GM23338 (cell line): Measurements from ENCODE around the gene MEGF9. TPM values are rescaled to one million over a fixed set of nuclear protein-coding genes. Genes with fewer than 3 reads are reported as not detected.
A peak's percentile ranks its signal among the peaks of the same experiment; 100 is the strongest.

Experiments used
- ATAC-seq: fragments of 200-7000 bp; cut with Tn5 transposase; 3 replicates; pipeline ENCODE4 v1.9.1; 2020
- DNase-seq: peaks from one replicate; pipeline ENCODE4 v3.0.0-alpha.2; 2015; ENCODE audit warnings: low spot score
- H2AFZ ChIP-seq: fragments of 200-600 bp; sonication (generic); 2 replicates; pipeline ENCODE4 v1.8.0; 2016; ENCODE audit warnings: antibody characterized with exemption, mild to moderate bottlenecking, moderate library complexity
- H3F3A ChIP-seq: fragments of 200-600 bp; sonication (generic); replicated peaks from 2 replicates; pipeline ENCODE4 v1.8.0; 2017; ENCODE audit warnings: antibody characterized with exemption, mixed run types, low read depth
- H3K27ac ChIP-seq: fragments of 200-600 bp; sonication (generic); 2 replicates; pipeline ENCODE4 v1.6.1; 2016; ENCODE audit warnings: low read depth
- H3K27me3 ChIP-seq: fragments of 200-600 bp; sonication (generic); 2 replicates; pipeline ENCODE4 v1.8.0; 2016; ENCODE audit warnings: mild to moderate bottlenecking, mixed run types, moderate library complexity; ENCODE audit not compliant: insufficient read depth
- H3K36me3 ChIP-seq: fragments of 200-600 bp; sonication (generic); 2 replicates; pipeline ENCODE4 v1.8.0; 2016; ENCODE audit warnings: mild to moderate bottlenecking; ENCODE audit not compliant: insufficient read depth
- H3K4me1 ChIP-seq: fragments of 200-600 bp; sonication (generic); 2 replicates; pipeline ENCODE4 v1.8.0; 2016; ENCODE audit warnings: mild to moderate bottlenecking, moderate library complexity; ENCODE audit not compliant: insufficient read depth
- H3K4me2 ChIP-seq: fragments of 200-600 bp; sonication (generic); 2 replicates; pipeline ENCODE4 v1.7.1; 2017; ENCODE audit warnings: mixed run types
- H3K4me3 ChIP-seq: fragments of 200-600 bp; sonication (generic); 2 replicates; pipeline ENCODE4 v1.6.1; 2016; ENCODE audit warnings: mixed run types
- H3K79me2 ChIP-seq: fragments of 200-600 bp; sonication (generic); replicated peaks from 2 replicates; pipeline ENCODE4 v1.8.0; 2017; ENCODE audit warnings: mild to moderate bottlenecking; ENCODE audit not compliant: insufficient read depth
- H3K9me2 ChIP-seq: fragments of 200-600 bp; sonication (generic); 2 replicates; pipeline ENCODE4 v1.8.0; 2017; ENCODE audit not compliant: insufficient read depth
- H4K20me1 ChIP-seq: fragments of 200-600 bp; sonication (generic); replicated peaks from 2 replicates; pipeline ENCODE4 v1.8.0; 2017; ENCODE audit warnings: mild to moderate bottlenecking; ENCODE audit not compliant: insufficient read depth
- H3K27ac Mint-ChIP-seq: 2 replicates; pipeline ENCODE4 v1.8.0; 2020; ENCODE audit warnings: inconsistent platforms, mild to moderate bottlenecking, moderate library complexity, mixed read lengths
- H3K27me3 Mint-ChIP-seq: 3 replicates; pipeline ENCODE4 v1.8.0; 2022; ENCODE audit warnings: low read depth, mild to moderate bottlenecking, moderate library complexity, mixed read lengths, inconsistent platforms; ENCODE audit not compliant: insufficient read depth, poor library complexity
- H3K36me3 Mint-ChIP-seq: 3 replicates; pipeline ENCODE4 v1.8.0; 2021; ENCODE audit warnings: low read depth, mild to moderate bottlenecking, inconsistent platforms, moderate library complexity, mixed read lengths
- H3K4me1 Mint-ChIP-seq: 3 replicates; pipeline ENCODE4 v1.8.0; 2020; ENCODE audit warnings: mild to moderate bottlenecking, inconsistent platforms, mixed read lengths
- H3K4me3 Mint-ChIP-seq: 3 replicates; pipeline ENCODE4 v1.8.0; 2021; ENCODE audit warnings: moderate library complexity, mild to moderate bottlenecking, inconsistent platforms, mixed read lengths
- H3K9me3 Mint-ChIP-seq: 3 replicates; pipeline ENCODE4 v1.8.0; 2020; ENCODE audit warnings: moderate library complexity, mild to moderate bottlenecking, inconsistent platforms, mixed read lengths
- EZH2phosphoT487 ChIP-seq: fragments of 200-600 bp; sonication (generic); IDR thresholded peaks from one replicate; pipeline ENCODE4 v1.8.1; 2018; ENCODE audit warnings: antibody characterized with exemption; ENCODE audit not compliant: unreplicated experiment
- JUNB ChIP-seq: IDR thresholded peaks from one replicate; pipeline ENCODE4 v1.6.1; 2016; ENCODE audit warnings: antibody characterized with exemption; ENCODE audit not compliant: unreplicated experiment
- POLR2AphosphoS5 ChIP-seq: IDR thresholded peaks from 2 replicates; pipeline ENCODE4 v1.6.1; 2016; ENCODE audit warnings: antibody characterized with exemption, low read depth
- STAT1 ChIP-seq: IDR thresholded peaks from one replicate; pipeline ENCODE4 v1.6.1; 2016; ENCODE audit warnings: antibody characterized with exemption; ENCODE audit not compliant: unreplicated experiment
- ZNF114 ChIP-seq: fragments of 250-450 bp; sonication (Bioruptor Pico); IDR thresholded peaks from 2 replicates; pipeline ENCODE4 v1.5.0; 2020; ENCODE audit warnings: mild to moderate bottlenecking, moderate library complexity
- ZNF331 ChIP-seq: fragments of 250-450 bp; sonication (Bioruptor Pico); IDR thresholded peaks from 2 replicates; pipeline ENCODE4 v1.5.0; 2020; ENCODE audit warnings: low read depth, mild to moderate bottlenecking, moderate library complexity
- long read RNA-seq: library from polyadenylated mRNA; unstranded; transcript quantifications from one replicate; pipeline ENCODE4 v2.0.0, GENCODE V29; 2020; ENCODE audit not compliant: unreplicated experiment
- polyA plus RNA-seq: library from polyadenylated mRNA; unstranded; fragments of >200 nt; fragmentation: Nextera tagmentation; extraction: Ambion mirVana; gene quantifications from 2 replicates; pipeline ENCODE4 v1.2.1, GENCODE V29; 2016
- total RNA-seq: library from RNA; depleted of rRNA; stranded (reverse); fragments of >200 nt; shearing (Covaris generic); gene quantifications from 2 replicates; pipeline ENCODE4 v1.2.3, GENCODE V29; 2014; rRNA removed
- TF ChIP-seq, protein P1 (sequence below): fragments of 250-450 bp; sonication (Bioruptor Pico); IDR thresholded peaks from 2 replicates; pipeline ENCODE4 v1.5.0; 2020; ENCODE audit warnings: mild to moderate bottlenecking, moderate library complexity

MEGF9 gene
- total RNA-seq: 1.4 and 1.6 TPM in 2 replicates
- 0.87 and 0.90 TPM in 2 replicates for polyA plus RNA-seq
- long read RNA-seq: 0 reads

DNA sequence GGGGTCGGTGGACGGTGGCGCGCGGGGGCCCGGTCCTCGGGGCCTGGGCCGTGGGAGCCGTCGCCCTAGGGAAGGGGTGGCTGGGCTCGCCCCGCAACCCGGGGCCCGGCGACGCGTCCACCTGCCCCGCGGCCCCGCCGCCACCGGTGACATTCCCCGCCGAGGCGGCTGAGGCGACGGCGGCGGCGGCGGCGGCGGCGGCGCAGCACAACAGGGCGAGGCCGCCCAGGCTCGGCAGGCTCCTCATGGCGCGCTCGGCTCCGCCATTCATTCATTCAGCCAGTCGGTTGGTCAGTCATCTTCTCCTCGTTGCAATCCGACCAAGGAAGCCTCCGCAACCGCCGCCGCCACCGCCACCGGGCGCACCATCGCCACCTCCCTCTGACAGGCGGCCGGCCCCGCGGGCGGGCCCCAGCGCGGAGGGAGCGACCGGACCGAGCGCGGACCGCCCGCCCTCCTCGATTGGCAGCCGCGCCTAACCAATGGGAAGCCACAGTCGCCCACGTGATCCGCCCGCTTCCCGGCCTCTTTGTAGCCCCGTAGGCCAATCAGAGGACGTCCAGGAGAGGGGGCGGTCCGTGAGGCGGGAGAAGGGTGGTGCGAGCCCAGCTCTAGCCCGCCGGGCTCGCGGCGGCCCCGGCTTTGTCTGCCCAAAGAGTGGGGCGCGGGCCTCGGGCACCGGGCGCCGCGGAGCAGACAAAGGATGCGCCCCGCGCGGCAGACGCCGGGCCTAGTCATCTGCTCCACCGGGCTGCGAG is at the start of gene MEGF9:
TSS of gene MEGF9 (minus strand) at position 383 of the 758 bp plus-strand sequence. CDS start at position 271, 112 bp downstream.
- H3K27ac Mint-ChIP-seq: peak within 1 kb of the TSS; percentile 39; the same call in 1 of the 2 replicates

DNA sequence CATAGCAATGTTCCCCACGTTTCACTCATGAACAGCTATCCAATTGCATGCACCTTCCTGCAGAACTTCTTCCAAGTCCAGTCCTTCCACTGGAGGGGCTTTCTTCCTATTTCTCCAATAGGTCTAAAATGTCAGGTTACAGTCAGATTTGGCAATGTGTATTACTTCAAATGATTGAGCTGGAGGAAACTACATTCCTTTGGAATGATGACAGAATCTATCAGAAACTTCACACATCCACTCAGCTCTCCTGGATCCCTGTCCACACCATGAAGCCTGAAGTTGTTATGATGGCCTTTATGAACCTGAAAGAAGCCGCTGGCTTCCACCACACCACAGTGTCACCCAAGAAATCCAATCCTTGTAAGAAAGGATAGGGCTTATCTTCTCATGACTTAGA is 46.7 kb upstream of the MEGF9 start:
- H3K27me3 ChIP-seq: no peaks in the 10 kb centered on the region
- H3F3A ChIP-seq: no peaks in the 10 kb centered on the region
- Mint-ChIP-seq H3K9me3 (no peaks in the 10 kb centered on the region), H3K4me1 (no peaks in the 10 kb centered on the region), H3K27me3 (no peaks in the 10 kb centered on the region), H3K27ac (no peak overlapping the region), H3K4me3 (no peak overlapping the region), H3K36me3 (peaks cover 29% of the 10 kb centered on the region; the same call in 2 of the 3 replicates)
- no peaks in the 10 kb centered on the region for H3K79me2 ChIP-seq
- H2AFZ ChIP-seq: no peak overlapping the region
- ATAC-seq: no peak
- peaks cover 18% of the 10 kb centered on the region for H3K36me3 ChIP-seq
- no peaks in the 10 kb centered on the region for H3K4me1 ChIP-seq
- TF ChIP-seq JUNB: no peak
- no peak for TF ChIP-seq STAT1
- H3K4me3 ChIP-seq: no peak overlapping the region
- H3K27ac ChIP-seq: no peak overlapping the region
- no peaks in the 10 kb centered on the region for H3K9me2 ChIP-seq
- no peak overlapping the region for H3K4me2 ChIP-seq
- DNase-seq: no peak
- peaks cover 16% of the 10 kb centered on the region; the same call in 1 of the 2 replicates for H4K20me1 ChIP-seq

More for the DNA sequence above, at the start of gene MEGF9:
- Mint-ChIP-seq H3K27me3 (peaks cover 24% of the 10 kb centered on the region), H3K36me3 (no peaks in the 10 kb centered on the region), H3K9me3 (no peaks in the 10 kb centered on the region), H3K4me1 (peaks cover 20% of the 10 kb centered on the region), H3K4me3 (peak within 1 kb of the TSS; percentile 82)
- peaks cover 29% of the 10 kb centered on the region for H3K27me3 ChIP-seq
- DNase-seq: peak; percentile 99
- H2AFZ ChIP-seq: peak within 1 kb of the TSS; percentile 99
- H3K4me1 ChIP-seq: peaks cover 10% of the 10 kb centered on the region
- H3K36me3 ChIP-seq: no peaks in the 10 kb centered on the region
- peak; percentile 74 for TF ChIP-seq POLR2AphosphoS5
- no peak for TF ChIP-seq ZNF331 (CRISPR knock-in tag)
- peak within 1 kb of the TSS; percentile 84 for H3K4me3 ChIP-seq
- peaks cover 9% of the 10 kb centered on the region for H4K20me1 ChIP-seq
- H3K4me2 ChIP-seq: peak within 1 kb of the TSS; percentile 91
- peak; percentile 92 for ATAC-seq
- H3K79me2 ChIP-seq: no peaks in the 10 kb centered on the region
- no peaks in the 10 kb centered on the region for H3K9me2 ChIP-seq
- no peak within 1 kb of the TSS for H3K27ac ChIP-seq
- H3F3A ChIP-seq: 0 out of 2 replicates have a peak, but pooled peaks cover 4% of the 10 kb centered on the region

DNA sequence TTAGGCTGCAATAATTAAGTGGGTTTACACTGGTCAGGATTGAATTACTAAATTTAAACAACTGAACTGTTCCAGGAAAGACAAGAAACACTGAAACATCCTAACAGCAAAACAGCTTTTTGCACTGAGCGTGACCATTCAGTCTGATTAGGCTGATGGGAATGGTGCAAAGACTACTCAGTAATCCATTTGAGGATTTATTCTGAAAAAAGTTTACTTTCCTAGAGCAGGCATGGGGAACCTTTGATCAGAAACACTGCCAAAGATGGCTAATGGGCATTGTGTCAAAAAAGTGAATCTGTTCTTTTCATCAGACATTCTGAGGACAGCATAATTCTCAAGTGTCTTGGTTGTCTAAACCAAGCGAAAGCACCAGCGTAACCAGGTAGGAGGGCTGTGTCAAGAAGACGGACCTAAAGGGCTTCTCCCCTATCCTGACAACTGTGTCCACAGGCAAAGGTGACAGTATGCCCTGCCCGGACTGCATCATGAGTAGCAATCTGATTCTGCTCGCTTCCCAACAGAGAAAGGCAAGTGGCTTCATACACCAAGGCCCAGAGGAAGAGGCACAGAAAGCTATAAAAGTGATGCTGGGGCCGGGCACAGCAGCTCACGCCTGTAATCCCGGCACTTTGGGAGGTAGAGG is 45.6 kb upstream of the MEGF9 start:
- DNase-seq: no peak
- Mint-ChIP-seq H3K27ac (no peak overlapping the region), H3K9me3 (no peaks in the 10 kb centered on the region), H3K4me3 (no peak overlapping the region), H3K36me3 (peaks cover 22% of the 10 kb centered on the region; the same call in 2 of the 3 replicates), H3K27me3 (no peaks in the 10 kb centered on the region), H3K4me1 (no peaks in the 10 kb centered on the region)
- H3K4me2 ChIP-seq: no peak overlapping the region
- peaks cover 8% of the 10 kb centered on the region; the same call in 1 of the 2 replicates for H4K20me1 ChIP-seq
- no peak overlapping the region for H2AFZ ChIP-seq
- no peaks in the 10 kb centered on the region for H3F3A ChIP-seq
- ATAC-seq: no peak
- no peak overlapping the region for H3K27ac ChIP-seq
- H3K27me3 ChIP-seq: no peaks in the 10 kb centered on the region
- no peaks in the 10 kb centered on the region for H3K4me1 ChIP-seq
- H3K79me2 ChIP-seq: no peaks in the 10 kb centered on the region
- peaks cover 17% of the 10 kb centered on the region for H3K36me3 ChIP-seq
- no peak overlapping the region for H3K4me3 ChIP-seq
- no peaks in the 10 kb centered on the region for H3K9me2 ChIP-seq
- no peak for TF ChIP-seq EZH2phosphoT487
- no peak for TF ChIP-seq ZNF114 (CRISPR knock-in tag)
- TF ChIP-seq, protein P1, sequence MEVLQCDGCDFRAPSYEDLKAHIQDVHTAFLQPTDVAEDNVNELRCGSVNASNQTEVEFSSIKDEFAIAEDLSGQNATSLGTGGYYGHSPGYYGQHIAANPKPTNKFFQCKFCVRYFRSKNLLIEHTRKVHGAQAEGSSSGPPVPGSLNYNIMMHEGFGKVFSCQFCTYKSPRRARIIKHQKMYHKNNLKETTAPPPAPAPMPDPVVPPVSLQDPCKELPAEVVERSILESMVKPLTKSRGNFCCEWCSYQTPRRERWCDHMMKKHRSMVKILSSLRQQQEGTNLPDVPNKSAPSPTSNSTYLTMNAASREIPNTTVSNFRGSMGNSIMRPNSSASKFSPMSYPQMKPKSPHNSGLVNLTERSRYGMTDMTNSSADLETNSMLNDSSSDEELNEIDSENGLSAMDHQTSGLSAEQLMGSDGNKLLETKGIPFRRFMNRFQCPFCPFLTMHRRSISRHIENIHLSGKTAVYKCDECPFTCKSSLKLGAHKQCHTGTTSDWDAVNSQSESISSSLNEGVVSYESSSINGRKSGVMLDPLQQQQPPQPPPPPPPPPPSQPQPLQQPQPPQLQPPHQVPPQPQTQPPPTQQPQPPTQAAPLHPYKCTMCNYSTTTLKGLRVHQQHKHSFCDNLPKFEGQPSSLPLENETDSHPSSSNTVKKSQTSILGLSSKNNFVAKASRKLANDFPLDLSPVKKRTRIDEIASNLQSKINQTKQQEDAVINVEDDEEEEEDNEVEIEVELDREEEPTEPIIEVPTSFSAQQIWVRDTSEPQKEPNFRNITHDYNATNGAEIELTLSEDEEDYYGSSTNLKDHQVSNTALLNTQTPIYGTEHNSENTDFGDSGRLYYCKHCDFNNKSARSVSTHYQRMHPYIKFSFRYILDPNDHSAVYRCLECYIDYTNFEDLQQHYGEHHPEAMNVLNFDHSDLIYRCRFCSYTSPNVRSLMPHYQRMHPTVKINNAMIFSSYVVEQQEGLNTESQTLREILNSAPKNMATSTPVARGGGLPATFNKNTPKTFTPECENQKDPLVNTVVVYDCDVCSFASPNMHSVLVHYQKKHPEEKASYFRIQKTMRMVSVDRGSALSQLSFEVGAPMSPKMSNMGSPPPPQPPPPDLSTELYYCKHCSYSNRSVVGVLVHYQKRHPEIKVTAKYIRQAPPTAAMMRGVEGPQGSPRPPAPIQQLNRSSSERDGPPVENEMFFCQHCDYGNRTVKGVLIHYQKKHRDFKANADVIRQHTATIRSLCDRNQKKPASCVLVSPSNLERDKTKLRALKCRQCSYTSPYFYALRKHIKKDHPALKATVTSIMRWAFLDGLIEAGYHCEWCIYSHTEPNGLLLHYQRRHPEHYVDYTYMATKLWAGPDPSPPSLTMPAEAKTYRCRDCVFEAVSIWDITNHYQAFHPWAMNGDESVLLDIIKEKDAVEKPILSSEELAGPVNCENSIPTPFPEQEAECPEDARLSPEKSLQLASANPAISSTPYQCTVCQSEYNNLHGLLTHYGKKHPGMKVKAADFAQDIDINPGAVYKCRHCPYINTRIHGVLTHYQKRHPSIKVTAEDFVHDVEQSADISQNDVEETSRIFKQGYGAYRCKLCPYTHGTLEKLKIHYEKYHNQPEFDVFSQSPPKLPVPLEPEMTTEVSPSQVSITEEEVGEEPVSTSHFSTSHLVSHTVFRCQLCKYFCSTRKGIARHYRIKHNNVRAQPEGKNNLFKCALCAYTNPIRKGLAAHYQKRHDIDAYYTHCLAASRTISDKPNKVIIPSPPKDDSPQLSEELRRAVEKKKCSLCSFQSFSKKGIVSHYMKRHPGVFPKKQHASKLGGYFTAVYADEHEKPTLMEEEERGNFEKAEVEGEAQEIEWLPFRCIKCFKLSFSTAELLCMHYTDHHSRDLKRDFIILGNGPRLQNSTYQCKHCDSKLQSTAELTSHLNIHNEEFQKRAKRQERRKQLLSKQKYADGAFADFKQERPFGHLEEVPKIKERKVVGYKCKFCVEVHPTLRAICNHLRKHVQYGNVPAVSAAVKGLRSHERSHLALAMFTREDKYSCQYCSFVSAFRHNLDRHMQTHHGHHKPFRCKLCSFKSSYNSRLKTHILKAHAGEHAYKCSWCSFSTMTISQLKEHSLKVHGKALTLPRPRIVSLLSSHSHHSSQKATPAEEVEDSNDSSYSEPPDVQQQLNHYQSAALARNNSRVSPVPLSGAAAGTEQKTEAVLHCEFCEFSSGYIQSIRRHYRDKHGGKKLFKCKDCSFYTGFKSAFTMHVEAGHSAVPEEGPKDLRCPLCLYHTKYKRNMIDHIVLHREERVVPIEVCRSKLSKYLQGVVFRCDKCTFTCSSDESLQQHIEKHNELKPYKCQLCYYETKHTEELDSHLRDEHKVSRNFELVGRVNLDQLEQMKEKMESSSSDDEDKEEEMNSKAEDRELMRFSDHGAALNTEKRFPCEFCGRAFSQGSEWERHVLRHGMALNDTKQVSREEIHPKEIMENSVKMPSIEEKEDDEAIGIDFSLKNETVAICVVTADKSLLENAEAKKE (CRISPR knock-in tag): no peak
